Measurements from ENCODE around the gene GSG1L2. TPM values are rescaled to one million over a fixed set of nuclear protein-coding genes. Genes with fewer than 3 reads are reported as not detected.

GSG1L2 gene
- total and polyA plus RNA-seq, 2 donors (not counting 3 experiments of a cell fraction or from before 2014, with no cell fraction given), result not detected

DNA sequence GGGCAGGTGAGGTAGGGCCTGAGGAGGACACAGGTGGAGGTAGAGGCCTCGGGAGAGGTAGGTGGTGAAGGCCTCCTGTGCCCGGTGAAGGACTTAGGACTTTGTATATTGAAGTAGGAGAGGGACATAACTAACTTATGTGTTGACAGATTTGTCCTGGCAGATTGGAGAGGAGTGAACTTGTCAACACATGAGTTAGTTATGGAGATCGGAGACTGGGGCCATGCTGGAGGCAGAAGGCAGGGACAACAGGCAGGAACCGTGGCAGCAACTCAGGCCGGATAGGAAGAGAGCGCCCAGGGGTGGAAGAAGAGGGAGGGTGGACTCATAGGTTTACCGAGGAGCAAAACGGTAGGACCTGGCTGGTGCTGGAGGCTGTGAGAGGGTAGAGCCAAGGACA lies 22.3 kb upstream of the GSG1L2 start:
- no TSS peak for BruUV-seq (replicated peaks)
- no peak overlapping the region for H3K4me3 ChIP-seq (replicated peaks in 1 of 3; ENCODE audit: insufficient read depth in 1 of 3, low read depth in 1 of 3, low read length in 3 of 3)
- dilution Hi-C loops (cut with MboI; ENCODE audit: extremely low pct_ligation_motif_present, low sequenced_read_pairs), result no loop called here
- H4K20me1 ChIP-seq (replicated peaks; ENCODE audit: control insufficient read depth, extremely low read depth, insufficient read depth, low read length), result no peaks in the 10 kb centered on the region
- peaks cover 6% of the 10 kb centered on the region for H3K9me3 ChIP-seq (replicated peaks; ENCODE audit: control insufficient read depth, insufficient read depth, low read length)
- POLR2A ChIA-PET, result no interaction called here
- no peak overlapping the region for H3K9ac ChIP-seq (replicated peaks; ENCODE audit: extremely low read depth, insufficient read depth, low read length)
- TF ChIP-seq GATA2 (IDR thresholded peaks at IDR 0.05; ENCODE audit: insufficient read depth, insufficient read length, low read depth, low read length), result no peak
- TF ChIP-seq POLR2AphosphoS5 (IDR thresholded peaks at IDR 0.05; ENCODE audit: insufficient read depth, low read depth, low read length), result no peak
- TF ChIP-seq, protein P1, sequence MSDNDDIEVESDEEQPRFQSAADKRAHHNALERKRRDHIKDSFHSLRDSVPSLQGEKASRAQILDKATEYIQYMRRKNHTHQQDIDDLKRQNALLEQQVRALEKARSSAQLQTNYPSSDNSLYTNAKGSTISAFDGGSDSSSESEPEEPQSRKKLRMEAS (IDR thresholded peaks at IDR 0.05; ENCODE audit: insufficient read depth, insufficient read length), result no peak
- TF ChIP-seq JUN (IDR thresholded peaks at IDR 0.05; ENCODE audit: borderline replicate concordance, insufficient read depth, insufficient read length, low read depth), result no peak
- TF ChIP-seq MYC (IDR thresholded peaks at IDR 0.05; ENCODE audit: low read depth, low read length), result no peak
- TF ChIP-seq EZH2 (IDR thresholded peaks at IDR 0.05; ENCODE audit: borderline replicate concordance, low read depth, low read length, severe bottlenecking), result no peak
- TF ChIP-seq FOS (IDR thresholded peaks at IDR 0.05; ENCODE audit: borderline replicate concordance, insufficient read depth, low read length), result no peak
- no peak for TF ChIP-seq POLR2A (IDR thresholded peaks at IDR 0.05; ENCODE audit: low read depth, low read length)
- TF ChIP-seq, protein P2, sequence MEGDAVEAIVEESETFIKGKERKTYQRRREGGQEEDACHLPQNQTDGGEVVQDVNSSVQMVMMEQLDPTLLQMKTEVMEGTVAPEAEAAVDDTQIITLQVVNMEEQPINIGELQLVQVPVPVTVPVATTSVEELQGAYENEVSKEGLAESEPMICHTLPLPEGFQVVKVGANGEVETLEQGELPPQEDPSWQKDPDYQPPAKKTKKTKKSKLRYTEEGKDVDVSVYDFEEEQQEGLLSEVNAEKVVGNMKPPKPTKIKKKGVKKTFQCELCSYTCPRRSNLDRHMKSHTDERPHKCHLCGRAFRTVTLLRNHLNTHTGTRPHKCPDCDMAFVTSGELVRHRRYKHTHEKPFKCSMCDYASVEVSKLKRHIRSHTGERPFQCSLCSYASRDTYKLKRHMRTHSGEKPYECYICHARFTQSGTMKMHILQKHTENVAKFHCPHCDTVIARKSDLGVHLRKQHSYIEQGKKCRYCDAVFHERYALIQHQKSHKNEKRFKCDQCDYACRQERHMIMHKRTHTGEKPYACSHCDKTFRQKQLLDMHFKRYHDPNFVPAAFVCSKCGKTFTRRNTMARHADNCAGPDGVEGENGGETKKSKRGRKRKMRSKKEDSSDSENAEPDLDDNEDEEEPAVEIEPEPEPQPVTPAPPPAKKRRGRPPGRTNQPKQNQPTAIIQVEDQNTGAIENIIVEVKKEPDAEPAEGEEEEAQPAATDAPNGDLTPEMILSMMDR (IDR thresholded peaks at IDR 0.05; ENCODE audit: extremely low read depth in 1 of 2, insufficient read depth in 1 of 2, low read depth in 1 of 2, low read length in 2 of 2), result no peak
- no peaks in the 10 kb centered on the region for H3K79me2 ChIP-seq (ENCODE audit: control insufficient read depth, insufficient read depth, low read length)
- no peaks in the 10 kb centered on the region for H3K36me3 ChIP-seq (ENCODE audit: control insufficient read depth in 2 of 2, extremely low read depth in 1 of 2, insufficient read depth in 2 of 2, low read length in 2 of 2)
- no peak overlapping the region for H3K4me2 ChIP-seq (ENCODE audit: insufficient read depth, low read length)
- no peaks in the 10 kb centered on the region for H3K9me1 ChIP-seq (replicated peaks; ENCODE audit: control insufficient read depth, extremely low read depth, insufficient read depth, low read length)
- CTCF ChIA-PET, result no interaction called here
- H3K27me3 ChIP-seq (ENCODE audit: control insufficient read depth in 2 of 2, insufficient read depth in 2 of 2, low read length in 2 of 2), result no peaks in the 10 kb centered on the region
- intact Hi-C loops (cut with micrococcal nuclease), result no loop called here
- DNase-seq (ENCODE audit: low read depth, low spot score), result no peak
- H2AFZ ChIP-seq (ENCODE audit: low read depth, low read length), result no peak overlapping the region
- H3K4me1 ChIP-seq (ENCODE audit: control insufficient read depth, extremely low read depth, insufficient read depth, low read length), result no peaks in the 10 kb centered on the region
- H3K27ac ChIP-seq (ENCODE audit: insufficient read depth, low read depth, low read length), result no peak overlapping the region
- FAIRE-seq, result no peak
